ENCODE data around the gene RBM47.

RBM47 gene

GRCh38 chr4:40586034-40586433 is 43.6 kb downstream of the RBM47 start:
- no peak for TF ChIP-seq EZH2phosphoT487 (IDR thresholded peaks at IDR 0.05; ENCODE audit: borderline replicate concordance)
- no peak for TF ChIP-seq CTCF (conservative IDR thresholded peaks at IDR 0.05; ENCODE audit: low read length)
- Histone ChIP-seq H3K36me3 (ENCODE audit: insufficient read depth, low read length) (no peaks in the 10 kb centered on the region), H3K4me2 (ENCODE audit: low read depth, low read length, poor library complexity, severe bottlenecking) (no peak overlapping the region), H3K79me2 (ENCODE audit: insufficient read depth, low read length) (no peaks in the 10 kb centered on the region), H2AFZ (ENCODE audit: low read length) (no peak overlapping the region), H3K4me3 (ENCODE audit: low read length, poor library complexity, severe bottlenecking) (no peak overlapping the region), H3K27me3 (ENCODE audit: insufficient read depth, low read length, poor library complexity, severe bottlenecking) (no peaks in the 10 kb centered on the region), H4K20me1 (ENCODE audit: insufficient read depth, low read length, poor library complexity, severe bottlenecking) (no peaks in the 10 kb centered on the region), H3K9me2 (replicated peaks; ENCODE audit: low read depth, low read length) (no peaks in the 10 kb centered on the region), H3F3A (ENCODE audit: low read depth) (no peaks in the 10 kb centered on the region), H3K4me1 (ENCODE audit: insufficient read depth, low read length, poor library complexity, severe bottlenecking) (no peaks in the 10 kb centered on the region), H3K9ac (ENCODE audit: low read depth, low read length, poor library complexity, severe bottlenecking) (no peak overlapping the region), H3K9me3 (ENCODE audit: insufficient read depth, low read depth, low read length) (no peaks in the 10 kb centered on the region)

DNA sequence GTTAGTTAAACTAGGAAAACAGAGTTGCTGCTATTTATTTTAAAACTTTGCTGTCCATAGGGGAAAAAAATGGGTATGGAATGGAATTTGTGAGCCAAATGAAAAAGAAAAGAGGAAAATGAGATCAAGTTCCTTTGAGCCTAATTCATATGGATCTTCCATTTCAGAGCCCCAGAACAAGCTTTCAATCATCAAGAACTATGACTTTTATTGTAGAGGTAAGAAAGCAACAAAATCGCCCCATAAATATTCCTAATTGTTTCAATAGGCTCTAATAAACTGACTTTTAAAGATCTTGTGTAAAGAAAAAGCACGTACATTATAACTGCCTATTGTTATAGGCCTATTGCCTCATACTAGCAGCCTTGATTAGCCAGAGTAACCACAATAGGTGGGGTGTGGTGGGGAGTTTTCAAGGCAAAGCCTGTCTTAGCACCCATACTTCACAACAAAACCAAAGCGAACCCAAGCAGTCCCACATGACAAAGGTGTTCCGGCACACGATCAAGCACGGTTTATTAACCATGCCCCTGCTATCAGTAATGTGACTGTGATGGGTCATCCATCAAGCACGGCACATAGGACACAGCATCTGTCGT is 44.4 kb downstream of the RBM47 start:
- no peak overlapping the region for H3K4me2 ChIP-seq (ENCODE audit: low read depth, low read length, poor library complexity, severe bottlenecking)
- no peaks in the 10 kb centered on the region for H3K36me3 ChIP-seq (ENCODE audit: insufficient read depth, low read length)
- TF ChIP-seq CTCF (conservative IDR thresholded peaks at IDR 0.05; ENCODE audit: low read length) (no peak), EZH2phosphoT487 (IDR thresholded peaks at IDR 0.05; ENCODE audit: borderline replicate concordance) (no peak)
- no peaks in the 10 kb centered on the region for H3F3A ChIP-seq (ENCODE audit: low read depth)
- no peaks in the 10 kb centered on the region for H3K9me2 ChIP-seq (replicated peaks; ENCODE audit: low read depth, low read length)
- H3K9ac ChIP-seq (ENCODE audit: low read depth, low read length, poor library complexity, severe bottlenecking), result no peak overlapping the region
- no peak overlapping the region for H3K4me3 ChIP-seq (ENCODE audit: low read length, poor library complexity, severe bottlenecking)
- H3K27me3 ChIP-seq (ENCODE audit: insufficient read depth, low read length, poor library complexity, severe bottlenecking), result no peaks in the 10 kb centered on the region
- no peaks in the 10 kb centered on the region for H3K9me3 ChIP-seq (ENCODE audit: insufficient read depth, low read depth, low read length)
- no peaks in the 10 kb centered on the region for H3K79me2 ChIP-seq (ENCODE audit: insufficient read depth, low read length)
- no peaks in the 10 kb centered on the region for H4K20me1 ChIP-seq (ENCODE audit: insufficient read depth, low read length, poor library complexity, severe bottlenecking)
- H3K4me1 ChIP-seq (ENCODE audit: insufficient read depth, low read length, poor library complexity, severe bottlenecking), result no peaks in the 10 kb centered on the region
- no peak overlapping the region for H2AFZ ChIP-seq (ENCODE audit: low read length)

DNA sequence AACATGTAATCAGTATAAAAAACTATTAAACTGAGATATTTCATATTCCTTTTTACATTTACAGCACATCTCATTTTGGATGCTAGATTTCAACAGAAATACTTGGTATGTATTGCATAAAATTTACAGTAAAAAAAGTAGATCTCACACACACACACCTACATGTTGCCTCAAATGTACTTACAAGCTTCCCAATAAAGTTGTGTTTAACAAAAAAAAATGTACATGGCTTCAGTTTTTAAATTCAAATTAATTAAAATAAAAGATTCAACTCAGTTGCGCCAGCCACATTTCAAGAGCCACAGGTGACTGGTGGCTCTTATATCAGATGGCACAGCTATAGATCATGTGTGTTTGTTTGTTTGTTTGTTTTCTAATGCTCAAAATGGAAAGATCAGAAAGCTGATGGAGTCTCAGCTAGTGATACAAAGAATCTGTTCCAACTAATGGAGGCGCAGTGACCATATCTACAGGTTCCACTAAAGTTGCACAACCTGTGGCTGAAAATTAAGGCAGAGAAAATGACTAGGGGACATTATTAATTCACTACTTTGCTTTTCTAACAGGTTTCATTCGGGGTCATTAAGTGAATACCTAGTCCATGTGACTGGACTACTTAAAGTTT is 45.0 kb downstream of the RBM47 start:
- Histone ChIP-seq H3K9ac (ENCODE audit: low read depth, low read length, poor library complexity, severe bottlenecking) (no peak overlapping the region), H4K20me1 (ENCODE audit: insufficient read depth, low read length, poor library complexity, severe bottlenecking) (no peaks in the 10 kb centered on the region), H2AFZ (ENCODE audit: low read length) (no peak overlapping the region), H3K36me3 (ENCODE audit: insufficient read depth, low read length) (no peaks in the 10 kb centered on the region), H3K9me3 (ENCODE audit: insufficient read depth, low read depth, low read length) (no peaks in the 10 kb centered on the region), H3K4me2 (ENCODE audit: low read depth, low read length, poor library complexity, severe bottlenecking) (no peak overlapping the region), H3K4me1 (ENCODE audit: insufficient read depth, low read length, poor library complexity, severe bottlenecking) (no peaks in the 10 kb centered on the region), H3K4me3 (ENCODE audit: low read length, poor library complexity, severe bottlenecking) (no peak overlapping the region), H3K9me2 (replicated peaks; ENCODE audit: low read depth, low read length) (no peaks in the 10 kb centered on the region), H3F3A (ENCODE audit: low read depth) (no peaks in the 10 kb centered on the region), H3K79me2 (ENCODE audit: insufficient read depth, low read length) (no peaks in the 10 kb centered on the region), H3K27me3 (ENCODE audit: insufficient read depth, low read length, poor library complexity, severe bottlenecking) (no peaks in the 10 kb centered on the region)
- no peak for TF ChIP-seq CTCF (conservative IDR thresholded peaks at IDR 0.05; ENCODE audit: low read length)

Measured in Loucy (cell line).